HCT116 (cell line): ENCODE data around the gene AOAH. TPM values are rescaled to one million over a fixed set of nuclear protein-coding genes. Genes with fewer than 3 reads are reported as not detected.

Experiments
- ATAC-seq: fragments of 200-7000 bp; cut with Tn5 transposase; 2 replicates; pipeline ENCODE4 v1.9.1; 2020; ENCODE audit warnings: mild to moderate bottlenecking, moderate library complexity
- BruUV-seq: library from RNA; stranded (reverse); fragments of 400-500 nt; replicated peaks from 2 replicates; lab custom pipeline; 2021; lab: Mats Ljungman, UMichigan
- CTCF ChIA-PET: fragments of 300-600 bp; sonication (Branson Sonifier 250); formaldehyde crosslinking; loops from one replicate; lab custom pipeline; 2021; ENCODE audit warnings: antibody characterized with exemption; lab: Charles Lee
- POLR2A ChIA-PET: fragments of 300-600, 350-600 bp; sonication (Branson Sonifier 250); formaldehyde crosslinking; loops from one replicate; lab custom pipeline; 2021; ENCODE audit warnings: antibody characterized with exemption; lab: Charles Lee
- RAD21 ChIA-PET, 2 experiments: fragments of 300-600 bp; sonication (Branson Sonifier 250); formaldehyde crosslinking; loops; one replicate each; lab custom pipeline; 2023; ENCODE audit warnings: low total read pairs in 2 of 2; ENCODE audit not compliant: uncharacterized antibody in 2 of 2, unreplicated experiment in 2 of 2, low non-redundant PET in 1 of 2; lab: Charles Lee
- DNase-seq: peaks from one replicate; pipeline ENCODE4 v3.0.0-alpha.2; 2010; ENCODE audit warnings: low read depth, low spot score
- H2AFZ ChIP-seq: fragments of 200-600 bp; shearing (Covaris generic), sonication (generic); 2 replicates; pipeline ENCODE4 v1.6.1; 2017; ENCODE audit warnings: low read depth, mixed run types, mixed read lengths, antibody characterized with exemption, low read length; ENCODE audit not compliant: poor library complexity, severe bottlenecking
- H3K27ac ChIP-seq: 2 replicates; pipeline ENCODE4 v1.5.1; 2012; ENCODE audit warnings: low read depth, low read length
- H3K27me3 ChIP-seq: fragments of 200-600 bp; sonication (generic); 2 replicates; pipeline ENCODE4 v1.6.1; 2016; ENCODE audit warnings: mixed run types, low read length, mixed read lengths; ENCODE audit not compliant: insufficient read depth
- H3K36me3 ChIP-seq, 2 experiments: fragments of 200-500 bp in 1 of 2; fragments of 200-600 bp in 1 of 2; sonication (Bioruptor generic) in 1 of 2; sonication (generic) in 1 of 2; 2 replicates each; pipeline versions ENCODE4 v1.5.1 to v1.6.1; 2014 to 2016; ENCODE audit warnings: low read length in 2 of 2, inconsistent platforms in 1 of 2, mixed read lengths in 1 of 2, mixed run types in 1 of 2; ENCODE audit not compliant: insufficient read depth in 2 of 2, control insufficient read depth in 1 of 2
- H3K4me1 ChIP-seq, 2 experiments: fragments of 200-600 bp in 1 of 2; sonication (generic) in 1 of 2; 2 replicates each; pipeline versions ENCODE4 v1.5.1 to v1.6.1; 2012 to 2017; ENCODE audit warnings: low read length in 2 of 2, inconsistent platforms in 1 of 2, mild to moderate bottlenecking in 1 of 2, mixed read lengths in 1 of 2, mixed run types in 1 of 2, moderate library complexity in 1 of 2; ENCODE audit not compliant: insufficient read depth in 2 of 2, control insufficient read depth in 1 of 2
- H3K4me2 ChIP-seq: fragments of 200-600 bp; sonication (generic); 2 replicates; pipeline ENCODE4 v1.6.1; 2017; ENCODE audit warnings: mixed run types, low read length, mixed read lengths
- H3K4me3 ChIP-seq, 2 experiments: fragments of 200-600 bp in 1 of 2; sonication (generic) in 1 of 2; replicated peaks in 1 of 2; 2 replicates each; pipeline ENCODE4 v1.5.1; 2011 to 2016; ENCODE audit warnings: low read length in 2 of 2, control low read depth in 1 of 2, low read depth in 1 of 2, mild to moderate bottlenecking in 1 of 2, mixed read lengths in 1 of 2, mixed run types in 1 of 2
- H3K79me2 ChIP-seq: fragments of 200-600 bp; sonication (generic); 2 replicates; pipeline ENCODE4 v1.6.1; 2017; ENCODE audit warnings: mild to moderate bottlenecking, mixed run types, low read length, moderate library complexity, mixed read lengths; ENCODE audit not compliant: insufficient read depth
- H3K9ac ChIP-seq: fragments of 200-600 bp; sonication (generic); 2 replicates; pipeline ENCODE4 v1.6.1; 2016; ENCODE audit warnings: low read length, mixed read lengths
- H3K9me2 ChIP-seq: fragments of 200-600 bp; sonication (generic), shearing (Covaris generic); 2 replicates; pipeline ENCODE4 v1.6.1; 2017; ENCODE audit warnings: mixed run types, mild to moderate bottlenecking, moderate library complexity; ENCODE audit not compliant: insufficient read depth
- H3K9me3 ChIP-seq, 2 experiments: fragments of 200-500 bp in 1 of 2; fragments of 200-600 bp in 1 of 2; sonication (Bioruptor generic) in 1 of 2; sonication (generic) in 1 of 2; 2 replicates each; pipeline ENCODE4 v1.6.1; 2014 to 2017; ENCODE audit warnings: low read length in 2 of 2, mixed read lengths in 2 of 2, inconsistent platforms in 1 of 2, low read depth in 1 of 2, mild to moderate bottlenecking in 1 of 2, mixed run types in 1 of 2, moderate library complexity in 1 of 2; ENCODE audit not compliant: control insufficient read depth in 1 of 2, insufficient read depth in 1 of 2
- H4K20me1 ChIP-seq: fragments of 200-600 bp; sonication (generic), shearing (Covaris generic); 2 replicates; pipeline ENCODE4 v1.6.1; 2017; ENCODE audit warnings: mixed run types, mild to moderate bottlenecking, moderate library complexity; ENCODE audit not compliant: insufficient read depth
- CBX3 ChIP-seq: IDR thresholded peaks from 2 replicates; pipeline ENCODE4 v1.6.1; 2012; ENCODE audit warnings: low read depth
- CEBPB ChIP-seq: IDR thresholded peaks from 2 replicates; pipeline ENCODE4 v1.6.1; 2012; ENCODE audit warnings: low read depth
- EGR1 ChIP-seq: IDR thresholded peaks from 2 replicates; pipeline ENCODE4 v1.6.1; 2012; ENCODE audit warnings: low read depth
- EZH2phosphoT487 ChIP-seq: fragments of 200-600 bp; IDR thresholded peaks from 2 replicates; pipeline ENCODE4 v1.6.1; 2018; ENCODE audit warnings: antibody characterized with exemption, borderline replicate concordance
- FOSL1 ChIP-seq: IDR thresholded peaks from 2 replicates; pipeline ENCODE4 v1.6.1; 2012; ENCODE audit warnings: low read depth
- JUND ChIP-seq: IDR thresholded peaks from 2 replicates; pipeline ENCODE4 v1.6.1; 2012
- POLR2A ChIP-seq: IDR thresholded peaks from 2 replicates; pipeline ENCODE4 v1.7.0; 2011; ENCODE audit warnings: borderline replicate concordance; ENCODE audit not compliant: insufficient read depth, insufficient read length; ENCODE audit errors: extremely low read depth
- POLR2AphosphoS5 ChIP-seq: IDR thresholded peaks from 2 replicates; pipeline ENCODE4 v1.6.1; 2011; ENCODE audit warnings: mild to moderate bottlenecking, low read depth, low read length, moderate library complexity
- RAD21 ChIP-seq: IDR thresholded peaks from 2 replicates; pipeline ENCODE4 v1.6.1; 2012; ENCODE audit warnings: low read depth, mild to moderate bottlenecking
- SP1 ChIP-seq: IDR thresholded peaks from 2 replicates; pipeline ENCODE4 v1.6.1; 2012; ENCODE audit warnings: low read depth
- TCF7L2 ChIP-seq: IDR thresholded peaks from 2 replicates; pipeline ENCODE4 v1.7.0; 2011; ENCODE audit warnings: borderline replicate concordance, inconsistent platforms; ENCODE audit not compliant: insufficient read depth, insufficient read length; ENCODE audit errors: extremely low read depth
- ZFX ChIP-seq: fragments of 450-650 bp; IDR thresholded peaks from 2 replicates; pipeline ENCODE4 v1.6.1; 2017
- intact Hi-C: fragments of 100-400 bp; cut with micrococcal nuclease; formaldehyde crosslinking; loops from 2 replicates; pipeline ENCODE4 v1.10.0; 2022
- total RNA-seq: library from RNA; stranded (reverse); gene quantifications from one replicate; pipeline ENCODE4 v1.2.1, GENCODE V29; 2021; ENCODE audit not compliant: unreplicated experiment

AOAH gene
- total RNA-seq, 1 experiment from 2014 or later, result 1.1 TPM

DNA sequence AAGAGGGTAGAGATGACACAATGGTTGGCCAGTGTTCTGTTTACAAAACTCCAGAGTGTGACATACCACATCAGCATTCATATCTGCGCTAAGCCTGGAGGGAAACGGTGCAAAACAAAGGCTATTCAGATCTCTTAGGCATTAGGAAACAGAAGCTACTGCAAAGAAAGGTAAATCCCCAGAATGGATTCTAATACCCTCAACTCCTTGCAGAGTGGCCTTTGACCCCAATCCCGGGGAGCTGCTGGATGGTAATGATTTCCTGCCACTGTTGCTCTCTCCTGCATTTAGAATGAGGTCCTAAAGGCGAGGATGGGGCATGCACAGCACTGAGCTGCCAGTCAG, 65.2 kb downstream of the AOAH start:
- H3K4me3 ChIP-seq, result no peak overlapping the region; a peak in 1 of 4 replicates

DNA sequence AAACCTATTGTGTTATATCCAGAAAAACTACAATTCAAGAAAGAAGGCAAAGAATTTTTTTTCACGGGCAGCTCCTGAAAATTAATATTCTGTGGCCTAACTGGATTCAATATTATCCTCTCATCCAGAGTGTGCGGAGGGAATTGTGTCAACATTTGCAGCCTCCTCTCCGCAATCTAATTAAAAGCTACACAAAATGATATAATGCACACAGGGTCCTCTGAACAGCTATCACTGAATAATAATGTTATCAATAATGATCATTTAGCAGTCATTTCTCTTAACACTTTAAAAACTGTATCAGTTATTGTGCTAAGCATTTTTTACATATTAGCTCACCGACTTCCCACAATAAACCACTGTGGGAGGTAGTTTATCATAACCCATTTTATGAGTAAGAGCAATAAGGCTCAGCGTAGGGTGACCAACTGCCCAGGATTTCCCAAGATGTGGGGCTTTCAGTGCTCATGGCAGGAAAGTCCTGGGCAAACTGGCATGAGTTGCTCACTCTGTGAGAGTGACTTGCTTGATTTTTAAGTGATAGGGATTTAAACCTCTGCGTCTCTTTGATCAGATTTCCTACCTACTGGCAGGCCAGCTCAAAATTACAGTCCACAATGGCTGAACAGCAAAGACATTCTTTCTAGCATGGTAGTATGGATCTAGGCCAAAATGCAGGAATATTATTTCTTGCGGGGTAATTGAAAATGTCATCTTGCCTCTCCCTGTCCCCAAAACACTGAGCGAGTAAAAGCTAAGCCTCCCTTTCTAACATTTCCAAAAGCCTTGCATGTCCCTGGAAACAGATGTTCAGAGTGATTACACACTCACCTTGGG, 65.7 kb downstream of the AOAH start:
- CTCF ChIA-PET, result interaction anchor here (0.9 to 2.7 kb wide), 2 partner anchors 12 to 309 kb away, joined by 3 to 19 read pairs; no protein-coding TSS in a partner anchor
- POLR2A ChIA-PET, result no interaction called here
- H3K4me1 ChIP-seq, result peaks cover 34 to 50% of the 10 kb centered on the region in 2 experiments

More for the DNA sequence above, 65.2 kb downstream of the AOAH start:
- H3K9me2 ChIP-seq, result no peaks in the 10 kb centered on the region
- ATAC-seq, result no peak
- DNase-seq, result no peak
- H3K36me3 ChIP-seq, result no peaks in the 10 kb centered on the region
- ChIA-PET RAD21 (no interaction called here), CTCF (interaction anchor here (2.7 kb wide), 1 partner anchor 11 kb away, joined by 19 read pairs; no protein-coding TSS in a partner anchor)
- H2AFZ ChIP-seq, result peak overlapping the region; percentile 19
- no peaks in the 10 kb centered on the region for H3K9me3 ChIP-seq
- TF ChIP-seq ZFX (no peak), JUND (peak; percentile 12; the same call in 1 of the 2 replicates), SP1 (0 out of 2 replicates have a peak, but pooled peaks have one; percentile 3), EZH2phosphoT487 (no peak), RAD21 (no peak)
- TF ChIP-seq, all 23 proteins: peak for 2
- Histone ChIP-seq H3K4me2 (peak overlapping the region; percentile 54), H3K9ac (0 out of 2 replicates have a peak overlapping the region, but pooled peaks have one; percentile 12), H3K4me1 (peaks cover 34 to 49% of the 10 kb centered on the region in 2 experiments), H3K27me3 (no peaks in the 10 kb centered on the region), H3K79me2 (no peaks in the 10 kb centered on the region), H4K20me1 (no peaks in the 10 kb centered on the region), H3K27ac (peak overlapping the region; percentile 45; the same call in 1 of the 2 replicates)
- POLR2A ChIA-PET, result no interaction called here
- no TSS peak for BruUV-seq
- intact Hi-C loops, result loop anchor here (5.0 kb wide), 1 partner anchor 533 kb away; no protein-coding TSS in a partner anchor

More for the DNA sequence above, 65.7 kb downstream of the AOAH start:
- H3K27me3 ChIP-seq, result no peaks in the 10 kb centered on the region
- H3K9me3 ChIP-seq, result no peaks in the 10 kb centered on the region
- H2AFZ ChIP-seq, result peak overlapping the region; percentile 19
- H3K9ac ChIP-seq, result 0 out of 2 replicates have a peak overlapping the region, but pooled peaks have one; percentile 12
- TF ChIP-seq POLR2A, result no peak
- 0 out of 2 replicates have a peak, but pooled peaks have one; percentile 8 for TF ChIP-seq CBX3
- 0 out of 2 replicates have a peak, but pooled peaks have one; percentile 39 for TF ChIP-seq CEBPB
- TF ChIP-seq JUND, result peak; percentile 38; the same call in 1 of the 2 replicates
- TF ChIP-seq EGR1, result no peak
- TF ChIP-seq POLR2AphosphoS5, result no peak
- TF ChIP-seq SP1, result peak; percentile 32; the same call in 1 of the 2 replicates
- TF ChIP-seq FOSL1, result peak; percentile 42
- TF ChIP-seq TCF7L2, result no peak
- TF ChIP-seq, all 23 proteins: peak for 5
- BruUV-seq, result no TSS peak
- Histone ChIP-seq H3K36me3 (no peaks in the 10 kb centered on the region), H3K4me3 (0 out of 4 replicates have a peak overlapping the region, but pooled peaks of 1 of the 2 experiments have one; percentile 3), H4K20me1 (no peaks in the 10 kb centered on the region), H3K4me2 (peak overlapping the region; percentile 54), H3K27ac (peak overlapping the region; percentile 45; the same call in 1 of the 2 replicates), H3K9me2 (no peaks in the 10 kb centered on the region), H3K79me2 (no peaks in the 10 kb centered on the region)
- intact Hi-C loops, result loop anchor here (5.0 kb wide), 1 partner anchor 534 kb away; no protein-coding TSS in a partner anchor
- no peak for DNase-seq
- RAD21 ChIA-PET, result interaction anchor here in 1 of 2 experiments (0.5 kb wide), 1 partner anchor 163 kb away, joined by 3 read pairs; no protein-coding TSS in a partner anchor
- peak; percentile 37; the same call in 1 of the 2 replicates for ATAC-seq
